ENCODE data around the gene FLVCR2.

GRCh38 chr14:75649773-75650172 lies 71.4 kb downstream of the FLVCR2 start:
- no peak for TF ChIP-seq CTCF (IDR thresholded peaks at IDR 0.05)
- no peak for TF ChIP-seq EZH2 (IDR thresholded peaks at IDR 0.05; ENCODE audit: borderline replicate concordance, insufficient read depth, low read depth, low read length, poor library complexity, severe bottlenecking)
